HEK293 (cell line): ENCODE measurements around the gene SPESP1.

ENCODE experiments used
- CTCF ChIA-PET: fragments of 350-600 bp; formaldehyde crosslinking; extraction: SDS; loops from one replicate; lab custom pipeline; 2021; ENCODE audit warnings: antibody characterized with exemption; lab: Yijun Ruan, JAX
- POLR2A ChIA-PET: fragments of 300-600 bp; formaldehyde crosslinking; extraction: SDS; loops from one replicate; lab custom pipeline; 2020; ENCODE audit warnings: antibody characterized with exemption, inconsistent platforms; lab: Yijun Ruan, JAX
- H3K27ac ChIP-seq: fragments of 200-500 bp; sonication (Bioruptor generic); 2 replicates; pipeline ENCODE4 v1.5.1; 2014; ENCODE audit warnings: low read depth, low read length, control low read depth, inconsistent platforms; ENCODE audit errors: extremely low read depth
- H3K36me3 ChIP-seq, 2 experiments: fragments of 200-500 bp in 1 of 2; sonication (Bioruptor generic) in 1 of 2; 1 replicate in 1 of 2; 2 replicates in 1 of 2; pipeline ENCODE4 v1.5.1; 2014 to 2017; ENCODE audit warnings: inconsistent platforms in 2 of 2, low read length in 2 of 2; ENCODE audit not compliant: control insufficient read depth in 2 of 2, insufficient read depth in 1 of 2
- H3K4me1 ChIP-seq: fragments of 200-500 bp; sonication (Bioruptor generic); 2 replicates; pipeline ENCODE4 v1.5.1; 2014; ENCODE audit warnings: mild to moderate bottlenecking, low read length, inconsistent platforms; ENCODE audit not compliant: control insufficient read depth, insufficient read depth
- H3K4me3 ChIP-seq: 2 replicates; pipeline ENCODE4 v1.5.1; 2011; ENCODE audit warnings: low read depth, mild to moderate bottlenecking, control low read depth, low read length, moderate library complexity
- H3K9me3 ChIP-seq: fragments of 200-500 bp; sonication (Bioruptor generic); 2 replicates; pipeline ENCODE4 v1.5.1; 2014; ENCODE audit warnings: low read depth, low read length, inconsistent platforms; ENCODE audit not compliant: control insufficient read depth, insufficient read depth
- HIC1 ChIP-seq: fragments of 450-650 bp; formaldehyde crosslinking; IDR thresholded peaks from 2 replicates; pipeline ENCODE4 v1.5.1; 2016; ENCODE audit warnings: missing biosample characterization, missing genetic modification characterization
- KLF7 ChIP-seq: fragments of 450-650 bp; formaldehyde crosslinking; IDR thresholded peaks from 2 replicates; pipeline ENCODE4 v1.5.1; 2016; ENCODE audit warnings: missing biosample characterization, missing genetic modification characterization, borderline replicate concordance
- ZBTB20 ChIP-seq: fragments of 450-650 bp; formaldehyde crosslinking; IDR thresholded peaks from 2 replicates; pipeline ENCODE4 v1.5.1; 2016; ENCODE audit warnings: missing biosample characterization, missing genetic modification characterization
- ZNF140 ChIP-seq: fragments of 450-650 bp; formaldehyde crosslinking; IDR thresholded peaks from 2 replicates; pipeline ENCODE4 v1.5.1; 2016; ENCODE audit warnings: missing biosample characterization, missing genetic modification characterization
- ZNF148 ChIP-seq: fragments of 450-650 bp; formaldehyde crosslinking; IDR thresholded peaks from 2 replicates; pipeline ENCODE4 v1.5.0; 2017; ENCODE audit warnings: missing biosample characterization, missing genetic modification characterization, borderline replicate concordance
- ZNF350 ChIP-seq: fragments of 450-650 bp; formaldehyde crosslinking; IDR thresholded peaks from 2 replicates; pipeline ENCODE4 v1.5.0; 2017; ENCODE audit warnings: missing biosample characterization, mild to moderate bottlenecking, missing genetic modification characterization
- ZNF558 ChIP-seq: fragments of 450-650 bp; formaldehyde crosslinking; IDR thresholded peaks from 2 replicates; pipeline ENCODE4 v1.5.1; 2016; ENCODE audit warnings: missing biosample characterization, missing genetic modification characterization
- ZNF600 ChIP-seq: fragments of 450-650 bp; formaldehyde crosslinking; IDR thresholded peaks from 2 replicates; pipeline ENCODE4 v1.5.1; 2016; ENCODE audit warnings: missing biosample characterization, missing genetic modification characterization
- ZNF639 ChIP-seq: fragments of 450-650 bp; formaldehyde crosslinking; IDR thresholded peaks from 2 replicates; pipeline ENCODE4 v1.5.1; 2016; ENCODE audit warnings: missing biosample characterization, missing genetic modification characterization
- ZNF670 ChIP-seq: fragments of 450-650 bp; formaldehyde crosslinking; IDR thresholded peaks from 2 replicates; pipeline ENCODE4 v1.5.1; 2016; ENCODE audit warnings: missing biosample characterization, missing genetic modification characterization, low read depth
- ZNF707 ChIP-seq: fragments of 450-650 bp; formaldehyde crosslinking; IDR thresholded peaks from 2 replicates; pipeline ENCODE4 v1.5.1; 2016; ENCODE audit warnings: missing biosample characterization, missing genetic modification characterization
- TF ChIP-seq, protein P1 (sequence below): fragments of 450-650 bp; formaldehyde crosslinking; IDR thresholded peaks from 2 replicates; pipeline ENCODE4 v1.5.1; 2016; ENCODE audit warnings: missing biosample characterization, missing genetic modification characterization, borderline replicate concordance
- TF ChIP-seq, protein P2 (sequence below): fragments of 450-650 bp; formaldehyde crosslinking; IDR thresholded peaks from 2 replicates; pipeline ENCODE4 v1.5.1; 2016; ENCODE audit warnings: missing biosample characterization, missing genetic modification characterization
- TF ChIP-seq, protein P3 (sequence below): fragments of 450-650 bp; formaldehyde crosslinking; IDR thresholded peaks from 2 replicates; pipeline ENCODE4 v1.5.1; 2016; ENCODE audit warnings: missing biosample characterization, missing genetic modification characterization

SPESP1 gene

GRCh38 chr15:68993276-68993675, 63.0 kb downstream of the SPESP1 start:
- TF ChIP-seq ZNF639 (tag by site-specific recombination) (no peak), ZNF670 (tag by site-specific recombination) (no peak), ZNF148 (tag by site-specific recombination) (no peak), ZNF600 (tag by site-specific recombination) (no peak)
- Histone ChIP-seq H3K36me3 (no peaks in the 10 kb centered on the region), H3K4me1 (peaks cover 7% of the 10 kb centered on the region; the same call in 1 of the 2 replicates), H3K27ac (no peak overlapping the region), H3K4me3 (no peak overlapping the region), H3K9me3 (no peaks in the 10 kb centered on the region)
- CTCF ChIA-PET = interaction anchor here (0.8 kb wide), 1 partner anchor 38 kb away, joined by 4 read pairs; no protein-coding TSS in a partner anchor
- POLR2A ChIA-PET = no interaction called here

DNA sequence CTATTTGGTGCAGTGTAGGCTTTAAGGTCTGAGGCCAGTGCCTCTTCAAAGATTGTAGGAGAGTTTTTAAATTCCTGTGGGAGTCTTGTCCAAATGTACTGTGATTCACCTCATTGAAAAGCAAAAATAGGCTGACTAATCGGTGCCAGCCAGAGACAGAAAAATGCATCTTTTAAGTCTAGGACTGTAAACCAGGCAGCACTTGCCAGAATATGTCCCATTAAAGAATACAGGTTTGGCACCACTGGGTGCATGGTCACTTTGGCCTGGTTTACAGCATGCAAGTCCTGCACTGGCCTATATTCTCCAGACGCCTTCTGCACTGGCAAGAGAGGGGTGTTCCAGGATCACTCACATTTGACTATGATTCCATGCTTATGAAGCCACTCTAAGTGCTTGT, 63.8 kb downstream of the SPESP1 start:
- CTCF ChIA-PET = no interaction called here
- no peak overlapping the region for H3K4me3 ChIP-seq
- POLR2A ChIA-PET = no interaction called here
- H3K36me3 ChIP-seq = no peaks in the 10 kb centered on the region
- no peak overlapping the region for H3K27ac ChIP-seq
- H3K9me3 ChIP-seq = no peaks in the 10 kb centered on the region
- H3K4me1 ChIP-seq = peaks cover 7% of the 10 kb centered on the region; the same call in 1 of the 2 replicates
- TF ChIP-seq ZNF558 (tag by site-specific recombination) = no peak
- no peak for TF ChIP-seq ZNF350 (tag by site-specific recombination)
- no peak for TF ChIP-seq ZNF707
- no peak for TF ChIP-seq KLF7 (tag by site-specific recombination)
- no peak for TF ChIP-seq ZNF140 (tag by site-specific recombination)
- TF ChIP-seq, protein P1, sequence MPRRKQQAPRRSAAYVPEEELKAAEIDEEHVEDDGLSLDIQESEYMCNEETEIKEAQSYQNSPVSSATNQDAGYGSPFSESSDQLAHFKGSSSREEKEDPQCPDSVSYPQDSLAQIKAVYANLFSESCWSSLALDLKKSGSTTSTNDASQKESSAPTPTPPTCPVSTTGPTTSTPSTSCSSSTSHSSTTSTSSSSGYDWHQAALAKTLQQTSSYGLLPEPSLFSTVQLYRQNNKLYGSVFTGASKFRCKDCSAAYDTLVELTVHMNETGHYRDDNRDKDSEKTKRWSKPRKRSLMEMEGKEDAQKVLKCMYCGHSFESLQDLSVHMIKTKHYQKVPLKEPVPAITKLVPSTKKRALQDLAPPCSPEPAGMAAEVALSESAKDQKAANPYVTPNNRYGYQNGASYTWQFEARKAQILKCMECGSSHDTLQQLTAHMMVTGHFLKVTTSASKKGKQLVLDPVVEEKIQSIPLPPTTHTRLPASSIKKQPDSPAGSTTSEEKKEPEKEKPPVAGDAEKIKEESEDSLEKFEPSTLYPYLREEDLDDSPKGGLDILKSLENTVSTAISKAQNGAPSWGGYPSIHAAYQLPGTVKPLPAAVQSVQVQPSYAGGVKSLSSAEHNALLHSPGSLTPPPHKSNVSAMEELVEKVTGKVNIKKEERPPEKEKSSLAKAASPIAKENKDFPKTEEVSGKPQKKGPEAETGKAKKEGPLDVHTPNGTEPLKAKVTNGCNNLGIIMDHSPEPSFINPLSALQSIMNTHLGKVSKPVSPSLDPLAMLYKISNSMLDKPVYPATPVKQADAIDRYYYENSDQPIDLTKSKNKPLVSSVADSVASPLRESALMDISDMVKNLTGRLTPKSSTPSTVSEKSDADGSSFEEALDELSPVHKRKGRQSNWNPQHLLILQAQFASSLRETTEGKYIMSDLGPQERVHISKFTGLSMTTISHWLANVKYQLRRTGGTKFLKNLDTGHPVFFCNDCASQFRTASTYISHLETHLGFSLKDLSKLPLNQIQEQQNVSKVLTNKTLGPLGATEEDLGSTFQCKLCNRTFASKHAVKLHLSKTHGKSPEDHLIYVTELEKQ = no peak
- TF ChIP-seq, protein P2, sequence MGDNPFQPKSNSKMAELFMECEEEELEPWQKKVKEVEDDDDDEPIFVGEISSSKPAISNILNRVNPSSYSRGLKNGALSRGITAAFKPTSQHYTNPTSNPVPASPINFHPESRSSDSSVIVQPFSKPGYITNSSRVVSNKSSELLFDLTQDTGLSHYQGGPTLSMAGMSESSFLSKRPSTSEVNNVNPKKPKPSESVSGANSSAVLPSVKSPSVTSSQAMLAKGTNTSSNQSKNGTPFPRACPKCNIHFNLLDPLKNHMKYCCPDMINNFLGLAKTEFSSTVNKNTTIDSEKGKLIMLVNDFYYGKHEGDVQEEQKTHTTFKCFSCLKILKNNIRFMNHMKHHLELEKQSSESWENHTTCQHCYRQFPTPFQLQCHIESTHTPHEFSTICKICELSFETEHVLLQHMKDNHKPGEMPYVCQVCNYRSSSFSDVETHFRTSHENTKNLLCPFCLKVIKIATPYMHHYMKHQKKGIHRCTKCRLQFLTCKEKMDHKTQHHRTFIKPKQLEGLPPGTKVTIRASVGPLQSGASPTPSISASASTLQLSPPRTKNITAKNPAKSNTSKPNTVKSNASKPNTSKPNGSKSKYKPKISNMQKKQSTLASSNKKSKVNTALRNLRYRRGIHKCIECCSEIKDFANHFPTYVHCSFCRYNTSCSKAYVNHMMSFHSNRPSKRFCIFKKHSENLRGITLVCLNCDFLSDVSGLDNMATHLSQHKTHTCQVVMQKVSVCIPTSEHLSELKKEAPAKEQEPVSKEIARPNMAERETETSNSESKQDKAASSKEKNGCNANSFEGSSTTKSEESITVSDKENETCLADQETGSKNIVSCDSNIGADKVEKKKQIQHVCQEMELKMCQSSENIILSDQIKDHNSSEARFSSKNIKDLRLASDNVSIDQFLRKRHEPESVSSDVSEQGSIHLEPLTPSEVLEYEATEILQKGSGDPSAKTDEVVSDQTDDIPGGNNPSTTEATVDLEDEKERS (tag by site-specific recombination) = no peak
- no peak for TF ChIP-seq HIC1 (tag by site-specific recombination)
- TF ChIP-seq ZBTB20 (tag by site-specific recombination) = no peak
- TF ChIP-seq, protein P3, sequence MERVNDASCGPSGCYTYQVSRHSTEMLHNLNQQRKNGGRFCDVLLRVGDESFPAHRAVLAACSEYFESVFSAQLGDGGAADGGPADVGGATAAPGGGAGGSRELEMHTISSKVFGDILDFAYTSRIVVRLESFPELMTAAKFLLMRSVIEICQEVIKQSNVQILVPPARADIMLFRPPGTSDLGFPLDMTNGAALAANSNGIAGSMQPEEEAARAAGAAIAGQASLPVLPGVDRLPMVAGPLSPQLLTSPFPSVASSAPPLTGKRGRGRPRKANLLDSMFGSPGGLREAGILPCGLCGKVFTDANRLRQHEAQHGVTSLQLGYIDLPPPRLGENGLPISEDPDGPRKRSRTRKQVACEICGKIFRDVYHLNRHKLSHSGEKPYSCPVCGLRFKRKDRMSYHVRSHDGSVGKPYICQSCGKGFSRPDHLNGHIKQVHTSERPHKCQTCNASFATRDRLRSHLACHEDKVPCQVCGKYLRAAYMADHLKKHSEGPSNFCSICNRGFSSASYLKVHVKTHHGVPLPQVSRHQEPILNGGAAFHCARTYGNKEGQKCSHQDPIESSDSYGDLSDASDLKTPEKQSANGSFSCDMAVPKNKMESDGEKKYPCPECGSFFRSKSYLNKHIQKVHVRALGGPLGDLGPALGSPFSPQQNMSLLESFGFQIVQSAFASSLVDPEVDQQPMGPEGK (tag by site-specific recombination) = no peak
